MV-4-11 (cell line): ENCODE data around the gene EXD3.
"Not testable (repeated sequence)": the region's sequence is repeated elsewhere in the genome, so short reads cannot be mapped to it uniquely, and the experiment has no call there.

ENCODE experiments used
- DNase-seq: peaks from one replicate; lab custom pipeline; 2025; lab: John Stamatoyannopoulos, UW

The EXD3 gene

GRCh38 chr9:137393176-137394150, 29.5 kb downstream of the EXD3 start:
- no peak for DNase-seq

- no peak for DNase-seq
These were observed 30.5 kb downstream of the EXD3 start for GRCh38 chr9:137392232-137393007.

DNA sequence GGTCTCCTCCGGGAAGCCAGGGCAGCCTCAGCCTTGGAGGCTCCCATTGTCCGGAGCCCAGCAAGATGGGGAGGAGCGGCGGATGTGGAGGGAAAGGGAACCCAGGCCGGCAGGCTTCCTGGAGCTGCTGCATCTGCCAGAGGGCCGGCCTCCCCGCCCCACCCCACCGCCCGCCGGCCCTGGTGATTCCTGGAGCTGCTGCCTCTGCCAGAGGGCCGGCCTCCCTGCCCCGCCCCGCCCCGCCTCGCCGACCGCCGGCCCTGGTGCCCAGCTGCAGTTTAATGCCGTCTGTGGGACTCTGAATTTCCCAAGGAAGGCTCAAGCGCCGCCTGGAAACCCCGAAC, 31.6 kb downstream of the EXD3 start:
- DNase-seq: no peak

DNA sequence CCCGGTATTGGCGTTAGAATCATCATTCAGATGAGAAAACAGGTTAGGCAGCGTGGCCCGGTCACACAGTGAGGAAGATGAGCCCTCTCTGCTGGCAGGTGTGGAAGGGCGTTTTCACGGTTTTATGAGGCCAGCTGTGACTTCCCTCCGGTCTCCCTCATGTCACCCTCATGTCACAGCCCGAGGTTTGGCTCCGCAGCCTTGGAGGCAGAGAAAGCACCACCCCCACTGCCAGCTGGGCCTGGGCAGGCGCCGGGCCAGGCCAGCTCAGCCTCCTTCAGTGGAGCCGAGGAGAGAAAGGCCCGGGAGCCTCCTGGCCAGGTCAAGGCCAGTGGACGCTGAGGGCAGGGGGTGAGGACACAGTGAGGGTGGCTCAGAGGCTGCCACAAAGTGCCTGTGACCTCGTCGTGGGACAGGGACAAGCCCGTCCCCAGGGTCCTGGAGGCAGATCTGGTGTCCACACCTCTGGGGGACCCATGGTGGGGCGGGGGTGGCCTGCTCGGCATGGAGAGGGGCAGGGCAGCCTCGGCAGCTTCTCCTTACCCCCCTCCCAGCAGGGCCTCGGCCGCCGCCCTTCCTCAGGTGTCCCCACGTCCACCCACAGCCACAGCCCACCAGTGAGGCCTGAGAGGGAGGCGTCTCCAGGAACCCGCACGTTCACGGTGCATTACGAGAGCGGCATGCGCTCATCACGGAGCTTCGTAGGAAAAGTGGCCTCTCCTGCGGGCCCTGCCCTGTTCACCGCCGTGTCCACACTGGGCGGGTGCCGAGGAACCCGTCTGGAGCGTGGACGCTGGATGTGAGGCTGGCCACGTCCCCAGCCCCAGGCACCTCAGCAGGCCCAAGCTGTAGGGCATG, 32.2 kb downstream of the EXD3 start:
- no peak for DNase-seq

DNA sequence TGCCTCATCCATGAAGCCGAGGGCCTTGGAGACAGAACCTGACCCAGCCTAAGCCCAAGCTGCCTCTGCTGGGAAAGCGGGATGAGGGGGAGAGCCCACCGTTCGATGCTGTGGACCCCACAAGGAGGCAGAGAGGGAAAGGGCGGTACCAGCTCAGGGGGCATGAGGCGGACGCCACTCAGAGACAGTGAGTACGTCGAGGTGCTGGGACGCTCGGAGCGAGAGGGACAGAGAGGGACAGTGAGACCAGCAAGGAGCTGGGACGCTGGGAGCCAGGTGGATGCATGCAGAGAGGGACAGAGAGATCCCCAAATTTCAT, 33.6 kb downstream of the EXD3 start:
- no peak for DNase-seq

- DNase-seq: no peak
These were observed 34.2 kb downstream of the EXD3 start for GRCh38 chr9:137388589-137389427.

- no peak for DNase-seq
These were observed 34.9 kb downstream of the EXD3 start for GRCh38 chr9:137387891-137388560.

DNA sequence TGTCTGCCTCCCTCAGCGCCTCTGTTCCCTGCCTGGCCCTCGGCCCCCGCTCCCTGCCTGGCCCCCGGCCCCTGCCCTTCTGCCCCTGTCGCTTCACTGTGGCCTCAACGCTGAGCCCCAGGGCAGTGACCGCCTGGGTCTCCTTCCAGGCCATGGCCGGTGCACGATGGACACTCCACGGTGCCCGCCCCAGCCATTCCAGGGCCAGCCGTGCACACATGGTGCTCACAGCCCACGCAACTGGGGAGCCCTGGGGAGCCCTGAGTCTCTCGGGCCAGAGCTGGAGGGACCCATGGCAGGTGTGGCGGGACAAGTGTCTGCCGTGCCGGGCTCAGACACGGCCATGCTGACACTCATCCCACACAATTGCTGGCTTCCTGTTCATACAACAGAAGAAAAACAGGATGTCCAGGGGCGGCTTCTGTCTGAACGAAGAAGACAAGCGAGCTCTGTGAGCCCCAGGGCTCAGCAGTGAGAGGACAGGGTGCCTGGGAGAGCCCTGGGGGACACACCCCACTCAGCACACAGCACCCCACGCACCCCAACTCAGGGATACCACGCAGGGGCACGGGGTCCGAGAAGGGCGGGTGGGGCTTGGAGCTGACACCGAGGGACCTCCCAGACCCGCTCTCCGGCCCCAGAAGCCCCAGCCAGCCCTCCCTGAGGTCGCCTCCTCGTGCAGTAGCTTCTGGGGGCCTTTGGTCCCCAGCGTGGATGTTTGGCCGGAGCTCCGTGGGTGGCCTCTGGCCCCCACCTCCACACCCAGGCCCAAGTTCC, 35.7 kb downstream of the EXD3 start:
- no peak for DNase-seq

- DNase-seq: not testable (repeated sequence)
These were observed 36.4 kb downstream of the EXD3 start for GRCh38 chr9:137386507-137387113.

GRCh38 chr9:137385061-137385655, 37.8 kb downstream of the EXD3 start:
- DNase-seq: no peak

GRCh38 chr9:137383784-137384756, 38.9 kb downstream of the EXD3 start:
- no peak for DNase-seq

GRCh38 chr9:137383081-137383783, 39.7 kb downstream of the EXD3 start:
- no peak for DNase-seq

GRCh38 chr9:137382444-137383080, 40.4 kb downstream of the EXD3 start:
- no peak for DNase-seq

- DNase-seq: no peak
These were observed 41.2 kb downstream of the EXD3 start for GRCh38 chr9:137381501-137382443.

DNA sequence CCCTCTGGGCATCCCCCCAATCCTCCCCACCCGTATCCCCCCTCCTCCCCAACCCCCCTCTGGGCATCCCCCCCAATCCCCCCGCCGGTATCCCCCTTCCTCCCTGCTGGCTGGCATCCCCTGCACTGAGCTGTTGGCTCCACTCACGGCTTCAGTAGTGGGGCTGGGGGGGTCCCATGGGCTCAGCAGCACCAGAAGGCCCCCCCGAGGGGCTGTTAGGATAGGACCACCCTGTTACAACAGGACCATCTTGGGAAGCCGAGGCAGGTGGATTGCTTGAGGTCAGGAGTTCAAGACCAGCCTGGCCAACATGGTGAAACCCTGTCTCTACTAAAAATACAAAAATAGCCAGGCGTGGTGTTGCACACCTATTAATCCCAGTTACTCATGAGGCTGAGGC, 42.4 kb downstream of the EXD3 start:
- DNase-seq: no peak

DNA sequence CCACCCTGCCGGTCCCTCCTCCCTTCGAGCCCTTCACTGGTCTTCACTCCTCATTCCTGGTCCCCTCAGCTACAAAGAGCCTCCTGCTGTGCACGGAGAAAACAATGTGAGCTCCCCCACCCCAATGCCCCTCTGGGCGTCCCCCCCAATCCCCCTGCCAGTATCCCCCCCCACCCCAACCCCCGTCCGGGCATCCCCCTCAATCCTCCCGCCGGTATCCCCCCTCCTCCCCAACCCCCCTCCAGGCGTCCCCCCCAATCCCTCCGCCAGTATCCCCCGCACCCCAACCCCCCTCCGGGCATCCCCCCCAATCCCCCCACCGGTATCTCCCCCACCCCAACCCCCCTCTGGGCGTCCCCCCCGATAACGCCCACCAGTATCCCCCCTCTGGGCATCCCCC, 42.8 kb downstream of the EXD3 start:
- DNase-seq: no peak
